Hepatocyte (in vitro differentiated cells): ENCODE results near the gene CREB5.

Experiments used
- CTCF ChIP-seq: fragments of 200-600 bp; sonication (generic); IDR thresholded peaks from 2 replicates; pipeline ENCODE4 v1.5.1; 2016; ENCODE audit warnings: antibody characterized with exemption, mild to moderate bottlenecking; ENCODE audit not compliant: poor library complexity
- EZH2 ChIP-seq: fragments of 200-600 bp; sonication (generic); IDR thresholded peaks from 2 replicates; pipeline ENCODE4 v1.6.1; 2016; ENCODE audit warnings: antibody characterized with exemption, mild to moderate bottlenecking, borderline replicate concordance

GRCh38 chr7:28556671-28557070, 144.4 kb downstream of the CREB5 start:
- TF ChIP-seq CTCF = no peak
- TF ChIP-seq EZH2 = no peak
